Spleen (tissue), 7 donors: ENCODE data around the gene TGFBI.

Source experiments
- CTCF ChIP-seq, 11 experiments: fragments of 200-600 bp in 7 of 11; fragments of 450-650 bp in 4 of 11; sonication (generic) in 4 of 11; IDR thresholded peaks in 8 of 11; conservative IDR thresholded peaks in 3 of 11; 1 replicate in 7 of 11; 2 replicates in 4 of 11; pipeline versions ENCODE4 v1.4.0 to v1.8.0; 2016 to 2021; ENCODE audit warnings: antibody characterized with exemption in 11 of 11, inconsistent platforms in 4 of 11, mild to moderate bottlenecking in 1 of 11
- POLR2A ChIP-seq, 3 donors: fragments of 450-650 bp; IDR thresholded peaks; one replicate each; pipeline ENCODE4 v1.5.1; 2017; ENCODE audit warnings: antibody characterized with exemption in 3 of 3, mild to moderate bottlenecking in 1 of 3
- donor health status: DM: no; HTN: no; CAD: no; lungs with moderate emphysema.
- donor health status: DM: no; HTN: no; CAD: no.
- donor health status: DM: no; HTN: no; CAD: no.

GRCh38 chr5:136082390-136083193 is 53.8 kb downstream of the TGFBI start:
- peak; percentile 31 to 83 (median 70) for TF ChIP-seq CTCF (IDR thresholded peaks at IDR 0.05 in 8 of 11, conservative IDR thresholded peaks at IDR 0.05 in 3 of 11)
- no peak for TF ChIP-seq POLR2A (IDR thresholded peaks at IDR 0.05)
